HCT116 (cell line): Measurements from ENCODE around the gene TADA2B. TPM values are rescaled to one million over a fixed set of nuclear protein-coding genes. Genes with fewer than 3 reads are reported as not detected.

ENCODE experiments used
- ATAC-seq: fragments of 200-7000 bp; cut with Tn5 transposase; 2 replicates; pipeline ENCODE4 v1.9.1; 2020; ENCODE audit warnings: mild to moderate bottlenecking, moderate library complexity
- BruUV-seq: library from RNA; stranded (reverse); fragments of 400-500 nt; replicated peaks from 2 replicates; lab custom pipeline; 2021; lab: Mats Ljungman, UMichigan
- CTCF ChIA-PET: fragments of 300-600 bp; sonication (Branson Sonifier 250); formaldehyde crosslinking; loops from one replicate; lab custom pipeline; 2021; ENCODE audit warnings: antibody characterized with exemption; lab: Charles Lee
- POLR2A ChIA-PET: fragments of 300-600, 350-600 bp; sonication (Branson Sonifier 250); formaldehyde crosslinking; loops from one replicate; lab custom pipeline; 2021; ENCODE audit warnings: antibody characterized with exemption; lab: Charles Lee
- RAD21 ChIA-PET, 2 experiments: fragments of 300-600 bp; sonication (Branson Sonifier 250); formaldehyde crosslinking; loops; one replicate each; lab custom pipeline; 2023; ENCODE audit warnings: low total read pairs in 2 of 2; ENCODE audit not compliant: uncharacterized antibody in 2 of 2, unreplicated experiment in 2 of 2, low non-redundant PET in 1 of 2; lab: Charles Lee
- DNase-seq: peaks from one replicate; pipeline ENCODE4 v3.0.0-alpha.2; 2010; ENCODE audit warnings: low read depth, low spot score
- H2AFZ ChIP-seq: fragments of 200-600 bp; shearing (Covaris generic), sonication (generic); 2 replicates; pipeline ENCODE4 v1.6.1; 2017; ENCODE audit warnings: low read depth, mixed run types, mixed read lengths, antibody characterized with exemption, low read length; ENCODE audit not compliant: poor library complexity, severe bottlenecking
- H3K27ac ChIP-seq: 2 replicates; pipeline ENCODE4 v1.5.1; 2012; ENCODE audit warnings: low read depth, low read length
- H3K27me3 ChIP-seq: fragments of 200-600 bp; sonication (generic); 2 replicates; pipeline ENCODE4 v1.6.1; 2016; ENCODE audit warnings: mixed run types, low read length, mixed read lengths; ENCODE audit not compliant: insufficient read depth
- H3K36me3 ChIP-seq, 2 experiments: fragments of 200-500 bp in 1 of 2; fragments of 200-600 bp in 1 of 2; sonication (Bioruptor generic) in 1 of 2; sonication (generic) in 1 of 2; 2 replicates each; pipeline versions ENCODE4 v1.5.1 to v1.6.1; 2014 to 2016; ENCODE audit warnings: low read length in 2 of 2, inconsistent platforms in 1 of 2, mixed read lengths in 1 of 2, mixed run types in 1 of 2; ENCODE audit not compliant: insufficient read depth in 2 of 2, control insufficient read depth in 1 of 2
- H3K4me1 ChIP-seq, 2 experiments: fragments of 200-600 bp in 1 of 2; sonication (generic) in 1 of 2; 2 replicates each; pipeline versions ENCODE4 v1.5.1 to v1.6.1; 2012 to 2017; ENCODE audit warnings: low read length in 2 of 2, inconsistent platforms in 1 of 2, mild to moderate bottlenecking in 1 of 2, mixed read lengths in 1 of 2, mixed run types in 1 of 2, moderate library complexity in 1 of 2; ENCODE audit not compliant: insufficient read depth in 2 of 2, control insufficient read depth in 1 of 2
- H3K4me2 ChIP-seq: fragments of 200-600 bp; sonication (generic); 2 replicates; pipeline ENCODE4 v1.6.1; 2017; ENCODE audit warnings: mixed run types, low read length, mixed read lengths
- H3K4me3 ChIP-seq, 2 experiments: fragments of 200-600 bp in 1 of 2; sonication (generic) in 1 of 2; replicated peaks in 1 of 2; 2 replicates each; pipeline ENCODE4 v1.5.1; 2011 to 2016; ENCODE audit warnings: low read length in 2 of 2, control low read depth in 1 of 2, low read depth in 1 of 2, mild to moderate bottlenecking in 1 of 2, mixed read lengths in 1 of 2, mixed run types in 1 of 2
- H3K79me2 ChIP-seq: fragments of 200-600 bp; sonication (generic); 2 replicates; pipeline ENCODE4 v1.6.1; 2017; ENCODE audit warnings: mild to moderate bottlenecking, mixed run types, low read length, moderate library complexity, mixed read lengths; ENCODE audit not compliant: insufficient read depth
- H3K9ac ChIP-seq: fragments of 200-600 bp; sonication (generic); 2 replicates; pipeline ENCODE4 v1.6.1; 2016; ENCODE audit warnings: low read length, mixed read lengths
- H3K9me2 ChIP-seq: fragments of 200-600 bp; sonication (generic), shearing (Covaris generic); 2 replicates; pipeline ENCODE4 v1.6.1; 2017; ENCODE audit warnings: mixed run types, mild to moderate bottlenecking, moderate library complexity; ENCODE audit not compliant: insufficient read depth
- H3K9me3 ChIP-seq, 2 experiments: fragments of 200-500 bp in 1 of 2; fragments of 200-600 bp in 1 of 2; sonication (Bioruptor generic) in 1 of 2; sonication (generic) in 1 of 2; 2 replicates each; pipeline ENCODE4 v1.6.1; 2014 to 2017; ENCODE audit warnings: low read length in 2 of 2, mixed read lengths in 2 of 2, inconsistent platforms in 1 of 2, low read depth in 1 of 2, mild to moderate bottlenecking in 1 of 2, mixed run types in 1 of 2, moderate library complexity in 1 of 2; ENCODE audit not compliant: control insufficient read depth in 1 of 2, insufficient read depth in 1 of 2
- H4K20me1 ChIP-seq: fragments of 200-600 bp; sonication (generic), shearing (Covaris generic); 2 replicates; pipeline ENCODE4 v1.6.1; 2017; ENCODE audit warnings: mixed run types, mild to moderate bottlenecking, moderate library complexity; ENCODE audit not compliant: insufficient read depth
- CBX3 ChIP-seq: IDR thresholded peaks from 2 replicates; pipeline ENCODE4 v1.6.1; 2012; ENCODE audit warnings: low read depth
- RAD21 ChIP-seq: IDR thresholded peaks from 2 replicates; pipeline ENCODE4 v1.6.1; 2012; ENCODE audit warnings: low read depth, mild to moderate bottlenecking
- SIN3A ChIP-seq: IDR thresholded peaks from 2 replicates; pipeline ENCODE4 v1.6.1; 2012; ENCODE audit warnings: low read depth
- SRF ChIP-seq: IDR thresholded peaks from 2 replicates; pipeline ENCODE4 v1.6.1; 2012; ENCODE audit warnings: low read depth
- ZBTB33 ChIP-seq: IDR thresholded peaks from 2 replicates; pipeline ENCODE4 v1.6.1; 2011; ENCODE audit warnings: mild to moderate bottlenecking, low read length, moderate library complexity; ENCODE audit not compliant: insufficient replicate concordance; ENCODE audit errors: extremely low read depth
- ZFX ChIP-seq: fragments of 450-650 bp; IDR thresholded peaks from 2 replicates; pipeline ENCODE4 v1.6.1; 2017
- ZNF274 ChIP-seq: fragments of 200-500 bp; sonication (Bioruptor generic); IDR thresholded peaks from 2 replicates; pipeline ENCODE4 v1.6.1; 2014; ENCODE audit warnings: mild to moderate bottlenecking, low read depth, low read length, inconsistent platforms
- intact Hi-C: fragments of 100-400 bp; cut with micrococcal nuclease; formaldehyde crosslinking; loops from 2 replicates; pipeline ENCODE4 v1.10.0; 2022
- total RNA-seq: library from RNA; stranded (reverse); gene quantifications from one replicate; pipeline ENCODE4 v1.2.1, GENCODE V29; 2021; ENCODE audit not compliant: unreplicated experiment

TADA2B gene
- total RNA-seq, 1 experiment from 2014 or later, result 13.4 TPM

- Histone ChIP-seq H3K9me3 (no peaks in the 10 kb centered on the region), H3K27ac (no peak overlapping the region), H3K27me3 (no peaks in the 10 kb centered on the region), H3K9me2 (no peaks in the 10 kb centered on the region), H3K4me3 (no peak overlapping the region), H3K36me3 (peaks cover 13 to 42% of the 10 kb centered on the region in 2 experiments; a peak in 3 of 4 replicates), H3K79me2 (peaks cover 47% of the 10 kb centered on the region), H3K4me1 (peaks cover 17 to 43% of the 10 kb centered on the region in 2 experiments), H3K9ac (no peak overlapping the region), H2AFZ (no peak overlapping the region), H3K4me2 (no peak overlapping the region), H4K20me1 (no peaks in the 10 kb centered on the region)
- DNase-seq, result no peak
- intact Hi-C loops, result no loop called here
- ChIA-PET CTCF (no interaction called here), POLR2A (no interaction called here), RAD21 (no interaction called here)
- ATAC-seq, result no peak
- TF ChIP-seq RAD21, result no peak
- no peak for TF ChIP-seq ZBTB33
- TF ChIP-seq CBX3, result no peak
- TF ChIP-seq ZNF274, result no peak
- TF ChIP-seq SRF, result no peak
- TF ChIP-seq SIN3A, result no peak
- no peak for TF ChIP-seq ZFX
- no TSS peak for BruUV-seq
Measured at GRCh38 chr4:6996481-6996880, 46.7 kb upstream of the TADA2B start.
